Activated naive CD4-positive, alpha-beta T cell treated with anti-CD3 and anti-CD28 coated beads, Interleukin-2, amount 50 U/mL, for 72 hours (primary cell): Measurements from ENCODE around the gene MARS1. TPM values are rescaled to one million over a fixed set of nuclear protein-coding genes. Genes with fewer than 3 reads are reported as not detected.

ENCODE experiments used
- ATAC-seq, 2 donors: fragments of 150-1000 bp; cut with Tn5 transposase; 2 replicates each; pipeline ENCODE4 v1.10.0; 2021; ENCODE audit warnings: mild to moderate bottlenecking in 2 of 2, moderate library complexity in 2 of 2
- DNase-seq, 2 donors: peaks; one replicate each; pipeline ENCODE4 v3.0.0; 2021 to 2022; ENCODE audit warnings: low spot score in 2 of 2
- H3K27ac Mint-ChIP-seq, 2 donors: one replicate each; pipeline ENCODE4 v1.8.0; 2022; ENCODE audit warnings: mild to moderate bottlenecking in 2 of 2, mixed read lengths in 2 of 2
- H3K36me3 Mint-ChIP-seq, 2 donors: one replicate each; pipeline ENCODE4 v1.8.0; 2022; ENCODE audit warnings: mixed read lengths in 2 of 2
- H3K9me3 Mint-ChIP-seq, 2 donors: one replicate each; pipeline ENCODE4 v1.8.0; 2022; ENCODE audit warnings: mixed read lengths in 2 of 2
- total RNA-seq, 2 donors: library from RNA; stranded (reverse); gene quantifications; one replicate each; pipeline ENCODE4 v1.2.3, GENCODE V29; 2022

The MARS1 gene
- total RNA-seq, 2 donors from 2014 or later = 267 to 292 TPM

DNA sequence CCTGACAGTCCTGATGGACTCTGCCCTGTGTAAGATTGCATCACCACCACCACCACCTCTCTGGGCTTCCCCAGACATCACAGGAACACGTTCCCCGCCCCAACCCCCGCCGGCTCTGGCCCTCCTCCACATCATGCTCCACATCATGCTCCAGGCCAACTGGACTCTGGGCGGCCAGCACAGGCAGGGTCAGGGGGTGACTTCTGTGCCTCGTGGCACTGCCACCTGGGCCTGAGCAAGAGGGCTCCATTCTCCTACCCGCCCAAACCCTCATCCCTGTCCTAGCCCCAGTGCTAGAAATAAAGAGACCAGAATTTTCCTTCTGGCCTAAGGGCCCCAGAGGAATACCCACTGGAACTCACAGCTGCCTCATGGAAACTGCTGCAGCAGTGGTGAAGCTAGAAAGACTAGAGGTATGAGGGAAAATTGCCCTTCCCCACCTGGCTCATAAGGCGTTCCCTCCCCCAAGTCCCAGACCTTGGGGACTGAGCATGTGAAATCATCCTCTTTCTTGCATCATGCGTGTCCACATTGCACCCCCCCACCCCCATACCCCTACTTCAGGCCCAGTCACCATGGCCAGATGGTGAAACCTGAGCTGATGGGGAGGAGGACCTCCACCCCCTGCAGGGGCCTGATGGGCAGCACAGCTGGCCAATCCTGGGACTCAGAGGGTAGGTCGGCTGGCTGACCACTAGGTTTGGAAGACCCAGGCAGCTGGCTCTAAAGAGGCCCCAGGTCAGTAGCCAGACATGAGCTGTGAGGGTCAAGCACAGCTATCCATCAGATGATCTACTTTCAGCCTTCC, 33.1 kb upstream of the MARS1 start, which contains the start of gene INHBE:
INHBE (plus strand) TSS at position 742 of the 808 bp plus-strand sequence. CDS start 230 bp downstream, outside the sequence.
- no peaks in the 10 kb centered on the region for H3K9me3 Mint-ChIP-seq
- no peak for ATAC-seq
- peak within 1 kb of the TSS in 1 of 2 donors; percentile 0 for H3K27ac Mint-ChIP-seq
- DNase-seq = no peak
- H3K36me3 Mint-ChIP-seq = no peaks in the 10 kb centered on the region

DNA sequence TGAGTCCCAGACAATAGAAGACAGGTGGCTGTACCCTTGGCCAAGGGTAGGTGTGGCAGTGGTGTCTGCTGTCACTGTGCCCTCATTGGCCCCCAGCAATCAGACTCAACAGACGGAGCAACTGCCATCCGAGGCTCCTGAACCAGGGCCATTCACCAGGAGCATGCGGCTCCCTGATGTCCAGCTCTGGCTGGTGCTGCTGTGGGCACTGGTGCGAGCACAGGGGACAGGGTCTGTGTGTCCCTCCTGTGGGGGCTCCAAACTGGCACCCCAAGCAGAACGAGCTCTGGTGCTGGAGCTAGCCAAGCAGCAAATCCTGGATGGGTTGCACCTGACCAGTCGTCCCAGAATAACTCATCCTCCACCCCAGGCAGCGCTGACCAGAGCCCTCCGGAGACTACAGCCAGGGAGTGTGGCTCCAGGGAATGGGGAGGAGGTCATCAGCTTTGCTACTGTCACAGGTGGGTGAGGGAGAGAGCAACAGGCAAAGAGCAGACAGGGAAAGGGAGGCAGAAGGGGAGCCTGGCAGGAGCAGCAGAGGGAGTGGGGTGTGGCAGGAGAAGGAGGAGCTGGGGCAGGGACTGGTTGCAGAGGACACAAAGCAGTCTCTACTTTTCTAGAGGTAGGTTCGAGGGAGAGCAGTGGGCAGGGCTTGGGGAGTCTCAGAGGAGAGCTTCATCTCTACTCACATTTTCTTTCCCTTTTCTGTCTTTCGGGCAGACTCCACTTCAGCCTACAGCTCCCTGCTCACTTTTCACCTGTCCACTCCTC, 32.3 kb upstream of the MARS1 start:
- Mint-ChIP-seq H3K36me3 (no peaks in the 10 kb centered on the region), H3K9me3 (no peaks in the 10 kb centered on the region), H3K27ac (peak overlapping the region in 1 of 2 donors; percentile 0)
- DNase-seq (no peak), ATAC-seq (no peak)

DNA sequence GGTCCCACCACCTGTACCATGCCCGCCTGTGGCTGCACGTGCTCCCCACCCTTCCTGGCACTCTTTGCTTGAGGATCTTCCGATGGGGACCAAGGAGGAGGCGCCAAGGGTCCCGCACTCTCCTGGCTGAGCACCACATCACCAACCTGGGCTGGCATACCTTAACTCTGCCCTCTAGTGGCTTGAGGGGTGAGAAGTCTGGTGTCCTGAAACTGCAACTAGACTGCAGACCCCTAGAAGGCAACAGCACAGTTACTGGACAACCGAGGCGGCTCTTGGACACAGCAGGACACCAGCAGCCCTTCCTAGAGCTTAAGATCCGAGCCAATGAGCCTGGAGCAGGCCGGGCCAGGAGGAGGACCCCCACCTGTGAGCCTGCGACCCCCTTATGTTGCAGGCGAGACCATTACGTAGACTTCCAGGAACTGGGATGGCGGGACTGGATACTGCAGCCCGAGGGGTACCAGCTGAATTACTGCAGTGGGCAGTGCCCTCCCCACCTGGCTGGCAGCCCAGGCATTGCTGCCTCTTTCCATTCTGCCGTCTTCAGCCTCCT, 31.6 kb upstream of the MARS1 start:
- peak overlapping the region in 1 of 2 donors; percentile 0 for H3K27ac Mint-ChIP-seq
- H3K9me3 Mint-ChIP-seq = no peaks in the 10 kb centered on the region
- ATAC-seq (peak in 1 of 2 donors; percentile 34), DNase-seq (peak in 1 of 2 donors; percentile 62)
- no peaks in the 10 kb centered on the region for H3K36me3 Mint-ChIP-seq

DNA sequence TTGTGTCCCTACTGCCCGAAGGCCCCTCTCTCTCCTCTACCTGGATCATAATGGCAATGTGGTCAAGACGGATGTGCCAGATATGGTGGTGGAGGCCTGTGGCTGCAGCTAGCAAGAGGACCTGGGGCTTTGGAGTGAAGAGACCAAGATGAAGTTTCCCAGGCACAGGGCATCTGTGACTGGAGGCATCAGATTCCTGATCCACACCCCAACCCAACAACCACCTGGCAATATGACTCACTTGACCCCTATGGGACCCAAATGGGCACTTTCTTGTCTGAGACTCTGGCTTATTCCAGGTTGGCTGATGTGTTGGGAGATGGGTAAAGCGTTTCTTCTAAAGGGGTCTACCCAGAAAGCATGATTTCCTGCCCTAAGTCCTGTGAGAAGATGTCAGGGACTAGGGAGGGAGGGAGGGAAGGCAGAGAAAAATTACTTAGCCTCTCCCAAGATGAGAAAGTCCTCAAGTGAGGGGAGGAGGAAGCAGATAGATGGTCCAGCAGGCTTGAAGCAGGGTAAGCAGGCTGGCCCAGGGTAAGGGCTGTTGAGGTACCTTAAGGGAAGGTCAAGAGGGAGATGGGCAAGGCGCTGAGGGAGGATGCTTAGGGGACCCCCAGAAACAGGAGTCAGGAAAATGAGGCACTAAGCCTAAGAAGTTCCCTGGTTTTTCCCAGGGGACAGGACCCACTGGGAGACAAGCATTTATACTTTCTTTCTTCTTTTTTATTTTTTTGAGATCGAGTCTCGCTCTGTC, 31.0 kb upstream of the MARS1 start:
- no peak for DNase-seq
- no peaks in the 10 kb centered on the region for H3K9me3 Mint-ChIP-seq
- no peak for ATAC-seq
- no peaks in the 10 kb centered on the region for H3K36me3 Mint-ChIP-seq
- no peak overlapping the region for H3K27ac Mint-ChIP-seq

DNA sequence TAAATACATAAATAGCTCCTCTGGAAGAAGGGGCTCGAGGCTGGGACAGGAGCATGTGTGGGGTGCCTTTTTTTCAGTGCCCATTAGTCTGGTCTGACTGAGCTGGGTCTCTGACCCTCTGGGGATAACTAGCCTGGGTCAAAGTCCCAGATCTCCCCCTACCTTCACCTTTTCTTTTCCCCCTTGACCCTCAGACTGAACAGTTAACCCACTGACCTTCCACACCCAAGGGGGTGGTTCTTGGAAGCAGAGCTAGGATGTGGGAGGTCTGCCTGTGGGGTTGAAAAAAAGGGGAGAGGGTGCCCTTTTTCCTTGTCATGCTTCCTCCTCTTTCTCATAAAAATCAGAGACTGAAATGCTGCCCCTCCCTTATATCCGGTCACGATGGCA, 29.2 kb upstream of the MARS1 start:
- peak overlapping the region; percentile 89 to 95 for H3K27ac Mint-ChIP-seq
- no peaks in the 10 kb centered on the region for H3K9me3 Mint-ChIP-seq

DNA sequence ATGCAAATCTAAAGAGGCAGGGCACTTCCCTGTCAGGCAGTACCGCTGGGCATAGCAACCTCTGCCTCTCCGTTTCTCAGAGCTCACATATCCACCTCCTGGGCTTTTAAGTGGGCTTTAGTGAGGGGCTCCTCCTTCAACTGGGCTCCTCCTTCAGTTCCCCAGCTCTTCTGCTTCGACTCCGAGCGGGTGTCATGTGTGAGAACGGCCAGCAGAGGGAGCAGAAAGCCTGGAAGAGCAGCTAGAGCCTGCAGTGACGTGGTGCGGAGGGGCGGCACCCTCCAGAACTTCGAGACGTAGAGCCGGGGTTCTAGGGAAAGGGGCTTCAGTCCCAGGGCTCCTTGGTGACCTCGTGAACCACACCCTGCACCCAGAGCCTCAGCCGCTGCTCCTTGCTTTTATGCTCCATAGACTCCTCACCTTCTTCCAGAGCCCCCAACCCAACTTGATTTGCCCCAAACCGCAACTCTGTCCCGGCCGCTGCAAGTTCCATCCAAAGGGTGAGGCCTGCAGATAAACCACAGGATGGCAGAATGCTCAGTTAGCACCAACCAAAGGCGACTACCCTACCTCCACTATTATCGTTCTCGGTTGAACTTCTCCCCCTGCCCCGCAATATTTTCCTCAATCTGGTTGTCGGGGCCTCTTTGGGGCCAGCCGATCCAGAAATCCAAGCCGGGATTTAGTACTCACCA, 28.7 kb upstream of the MARS1 start:
- H3K36me3 Mint-ChIP-seq = peaks cover 0 to 4% of the 10 kb centered on the region in 2 donors
- peak; percentile 76 to 78 for ATAC-seq
- peak overlapping the region; percentile 89 to 95 for H3K27ac Mint-ChIP-seq
- H3K9me3 Mint-ChIP-seq = no peaks in the 10 kb centered on the region
- peak; percentile 91 to 96 for DNase-seq

More for the DNA sequence above, 29.2 kb upstream of the MARS1 start:
- DNase-seq (no peak), ATAC-seq (no peak)
- H3K36me3 Mint-ChIP-seq = peaks cover 0 to 4% of the 10 kb centered on the region in 2 donors

DNA sequence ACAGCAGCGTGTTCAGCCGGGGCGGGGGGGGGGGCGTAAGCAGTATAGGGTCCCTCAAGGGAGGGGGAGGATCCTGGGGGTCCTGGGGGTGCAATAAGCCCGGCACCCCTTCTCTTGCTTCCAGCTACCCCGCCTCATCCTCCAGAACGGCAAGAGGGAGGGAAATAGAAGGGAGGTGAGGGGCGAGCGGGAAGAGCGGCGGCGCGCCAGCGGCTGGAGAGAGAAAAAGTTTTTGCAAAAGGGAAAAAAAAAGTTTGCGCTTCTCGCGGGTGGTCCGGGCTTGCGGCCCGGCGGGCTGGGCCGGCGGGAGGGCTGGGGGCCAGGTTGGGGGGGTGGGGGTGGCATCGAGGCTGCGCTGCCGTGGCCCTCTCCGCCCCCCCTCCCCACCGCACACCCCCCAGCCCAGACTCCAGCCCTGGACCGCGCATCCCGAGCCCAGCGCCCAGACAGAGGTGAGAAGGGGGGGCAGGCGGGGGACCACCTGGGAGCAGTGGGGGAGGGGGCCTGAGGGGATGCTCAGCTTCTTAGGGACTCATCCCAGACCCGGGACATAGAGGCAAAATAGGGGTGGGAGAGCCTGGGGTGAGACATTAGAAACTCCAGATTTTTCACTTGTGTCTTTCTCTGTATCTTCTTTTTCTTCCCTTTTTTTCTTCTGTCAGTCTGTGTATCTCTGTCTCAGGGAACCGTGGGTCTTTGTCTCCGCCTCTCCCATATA, 28.0 kb upstream of the MARS1 start, which contains the start of gene GLI1:
GLI1 (plus strand) TSS at position 36 of the 718 bp plus-strand sequence. CDS start 3,907 bp downstream, outside the sequence.
- Mint-ChIP-seq H3K27ac (peak within 1 kb of the TSS; percentile 89 to 95), H3K9me3 (no peaks in the 10 kb centered on the region), H3K36me3 (peaks cover 0 to 4% of the 10 kb centered on the region in 2 donors)
- ATAC-seq (peak in 1 of 2 donors; percentile 34), DNase-seq (no peak)

DNA sequence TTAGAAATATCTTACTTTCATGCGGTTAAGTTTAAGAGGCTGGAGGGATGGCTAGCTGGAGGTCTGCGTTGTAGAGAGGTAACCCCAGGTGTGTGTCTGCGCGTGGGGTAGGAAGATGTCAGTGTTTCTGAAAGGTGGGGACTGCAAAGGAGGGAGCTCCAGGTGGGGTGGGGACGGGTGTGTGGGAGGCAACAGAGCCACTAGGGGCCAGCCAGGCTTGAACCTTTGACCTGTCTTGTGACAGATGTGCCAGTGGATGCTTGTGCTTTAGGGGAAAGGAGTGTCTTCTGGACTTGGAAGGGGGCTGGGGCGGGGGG, 27.4 kb upstream of the MARS1 start:
- Mint-ChIP-seq H3K9me3 (no peaks in the 10 kb centered on the region), H3K36me3 (peaks cover 0 to 4% of the 10 kb centered on the region in 2 donors), H3K27ac (no peak overlapping the region)
- DNase-seq = peak in 1 of 2 donors; percentile 26
- ATAC-seq = no peak

DNA sequence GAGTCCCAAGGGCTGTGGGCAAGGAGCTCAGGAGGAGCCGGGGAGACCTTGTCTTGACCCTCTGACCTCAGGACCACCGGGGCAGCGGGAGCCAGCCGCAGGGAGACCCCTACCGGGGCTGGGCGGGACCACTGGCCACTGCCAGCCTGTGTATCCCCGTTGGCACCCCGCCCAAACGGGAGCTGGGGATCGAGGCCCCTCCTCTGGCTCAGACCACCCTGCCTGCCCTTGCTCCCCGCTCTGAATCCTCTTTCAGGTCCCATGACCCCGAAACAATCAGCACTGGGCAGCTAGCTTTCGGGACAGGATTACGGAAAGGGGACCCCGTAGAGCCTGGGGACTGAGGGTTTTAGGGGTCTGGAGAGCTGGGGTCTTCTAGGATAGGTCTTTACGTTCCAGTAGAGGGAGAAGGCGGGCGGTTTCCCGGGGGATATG, 27.0 kb upstream of the MARS1 start:
- Mint-ChIP-seq H3K36me3 (peaks cover 0 to 4% of the 10 kb centered on the region in 2 donors), H3K27ac (no peak overlapping the region), H3K9me3 (no peaks in the 10 kb centered on the region)
- ATAC-seq (no peak), DNase-seq (peak in 1 of 2 donors; percentile 16)

DNA sequence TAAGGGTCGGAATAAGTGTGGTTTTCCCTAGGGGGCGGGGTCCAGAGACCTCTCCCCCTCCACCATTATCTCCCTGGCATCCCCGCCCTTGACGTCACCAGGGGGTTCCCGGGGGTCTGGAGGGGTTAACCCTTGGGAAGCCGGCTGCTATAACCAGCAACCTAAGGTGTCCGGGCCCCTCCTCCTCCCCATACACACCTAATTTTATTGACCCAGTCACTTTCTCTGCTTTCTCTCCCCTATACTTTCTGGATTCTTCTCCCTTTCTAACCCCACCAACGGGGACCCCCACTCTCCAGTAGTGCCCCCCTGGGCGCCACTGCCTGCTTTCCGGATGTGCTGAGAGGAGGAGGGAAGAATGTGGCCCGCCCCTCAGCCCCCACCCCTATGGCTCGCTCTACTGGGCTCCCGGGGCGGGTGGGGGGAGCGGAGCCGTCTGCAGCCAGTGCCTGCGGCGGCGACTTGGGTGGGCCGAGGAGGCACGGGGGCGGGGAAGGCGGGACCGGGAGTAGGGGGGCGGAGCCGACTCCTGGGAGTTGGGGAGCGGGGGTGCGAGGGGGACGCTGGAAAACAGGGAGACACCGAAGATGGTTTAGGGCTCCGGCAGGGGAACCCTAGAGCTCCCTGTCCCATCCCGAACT, 26.5 kb upstream of the MARS1 start:
- peak in 1 of 2 donors; percentile 19 for DNase-seq

DNA sequence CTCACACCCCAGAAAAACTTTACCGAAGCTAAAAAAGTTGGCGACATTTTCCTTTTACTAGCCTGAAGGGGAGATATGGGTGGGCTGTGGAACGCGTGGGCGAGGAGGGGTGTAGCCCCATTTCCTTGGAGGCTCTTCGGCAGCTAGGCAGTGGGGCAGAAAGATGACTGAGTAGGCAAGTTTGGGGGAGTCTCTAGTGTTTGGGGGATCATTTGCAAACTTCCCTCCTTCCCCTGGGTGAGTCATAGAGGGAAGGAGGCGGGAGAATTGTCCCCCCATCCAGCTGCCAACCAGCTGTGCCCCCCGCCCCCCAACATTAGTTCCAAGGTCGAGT, 26.0 kb upstream of the MARS1 start:
- H3K27ac Mint-ChIP-seq = peak overlapping the region; percentile 55 to 72
- no peak for ATAC-seq
- no peaks in the 10 kb centered on the region for H3K9me3 Mint-ChIP-seq
- peak in 1 of 2 donors; percentile 24 for DNase-seq
- peaks cover 0 to 4% of the 10 kb centered on the region in 2 donors for H3K36me3 Mint-ChIP-seq

More for the DNA sequence above, 26.5 kb upstream of the MARS1 start:
- peak overlapping the region; percentile 55 to 72 for H3K27ac Mint-ChIP-seq
- peaks cover 0 to 4% of the 10 kb centered on the region in 2 donors for H3K36me3 Mint-ChIP-seq
- no peaks in the 10 kb centered on the region for H3K9me3 Mint-ChIP-seq
- ATAC-seq = no peak

DNA sequence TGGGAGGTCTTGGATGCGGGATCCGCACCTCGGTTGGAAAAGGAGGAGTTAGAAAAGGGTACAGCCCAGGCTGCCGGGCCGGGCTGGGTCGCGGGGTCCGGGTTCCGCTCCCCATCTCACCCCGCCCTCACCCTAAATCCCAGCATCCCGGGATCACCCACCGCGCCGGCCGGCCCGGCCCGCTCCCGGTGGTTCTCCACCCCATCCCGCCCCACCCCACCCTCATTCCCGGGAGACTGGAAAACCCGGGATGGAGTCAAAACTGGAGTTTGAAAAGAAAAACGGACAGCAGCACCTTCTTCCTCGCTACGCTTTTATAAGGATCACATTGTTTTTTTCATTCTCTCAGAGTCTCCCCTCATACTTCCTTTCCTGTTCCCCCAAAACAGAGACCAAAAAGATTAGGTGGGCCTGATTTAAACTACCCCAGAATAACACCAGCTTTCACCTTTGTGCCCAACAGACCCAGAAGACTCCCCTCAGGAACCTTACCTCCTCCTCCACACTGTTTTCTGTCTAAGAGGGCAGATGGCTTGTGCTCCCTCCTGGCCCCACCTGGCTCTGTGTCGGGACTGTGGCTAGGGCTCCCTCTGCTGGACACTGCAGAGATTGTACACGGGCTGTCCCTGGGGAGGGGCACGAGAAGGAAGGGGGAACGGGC, 25.5 kb upstream of the MARS1 start:
- H3K36me3 Mint-ChIP-seq = peaks cover 0 to 4% of the 10 kb centered on the region in 2 donors
- peak overlapping the region; percentile 44 to 55 for H3K27ac Mint-ChIP-seq
- peak; percentile 81 to 82 for ATAC-seq
- H3K9me3 Mint-ChIP-seq = no peaks in the 10 kb centered on the region
- peak; percentile 89 to 94 for DNase-seq

DNA sequence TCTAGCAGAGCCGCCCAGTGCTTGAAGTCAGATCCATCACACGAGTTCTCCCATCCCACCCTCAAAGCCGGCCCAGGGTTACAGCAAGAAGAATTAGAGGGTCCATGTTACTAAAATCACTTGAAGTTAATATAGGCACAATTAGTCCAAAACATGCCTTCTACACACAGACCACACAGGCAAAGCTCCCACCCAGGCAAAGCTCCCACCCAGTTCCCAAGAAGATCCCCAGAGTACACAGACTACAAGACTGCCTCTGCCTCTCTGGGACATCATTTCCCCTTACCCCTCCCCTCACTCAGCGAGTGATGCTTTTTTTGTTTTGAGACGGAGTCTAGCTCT, 25.0 kb upstream of the MARS1 start:
- Mint-ChIP-seq H3K36me3 (peaks cover 0 to 4% of the 10 kb centered on the region in 2 donors), H3K27ac (peak overlapping the region in 1 of 2 donors; percentile 55)
- no peak for ATAC-seq

DNA sequence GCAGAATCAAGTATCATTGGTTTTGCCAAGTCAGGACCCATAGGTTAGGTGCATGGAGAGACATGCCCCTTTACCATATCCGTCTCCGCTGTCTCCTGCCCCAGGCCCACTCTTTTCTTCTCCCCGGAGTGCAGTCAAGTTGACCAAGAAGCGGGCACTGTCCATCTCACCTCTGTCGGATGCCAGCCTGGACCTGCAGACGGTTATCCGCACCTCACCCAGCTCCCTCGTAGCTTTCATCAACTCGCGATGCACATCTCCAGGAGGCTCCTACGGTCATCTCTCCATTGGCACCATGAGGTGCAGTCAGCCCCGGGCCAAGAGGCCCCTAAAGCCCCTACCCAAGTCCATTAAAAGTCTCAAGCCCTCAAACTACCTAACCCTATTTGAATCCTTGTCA, 23.3 kb upstream of the MARS1 start:
- DNase-seq (no peak), ATAC-seq (no peak)
- no peaks in the 10 kb centered on the region for H3K9me3 Mint-ChIP-seq
- H3K36me3 Mint-ChIP-seq = peaks cover 0 to 4% of the 10 kb centered on the region in 2 donors
- no peak overlapping the region for H3K27ac Mint-ChIP-seq

More for the DNA sequence above, 25.0 kb upstream of the MARS1 start:
- DNase-seq = no peak
- no peaks in the 10 kb centered on the region for H3K9me3 Mint-ChIP-seq
